ENCODE measurements around the gene MRPL16.

GRCh38 chr11:59833602-59834001 lies 23.0 kb upstream of the MRPL16 start:
- TF ChIP-seq, protein P1, sequence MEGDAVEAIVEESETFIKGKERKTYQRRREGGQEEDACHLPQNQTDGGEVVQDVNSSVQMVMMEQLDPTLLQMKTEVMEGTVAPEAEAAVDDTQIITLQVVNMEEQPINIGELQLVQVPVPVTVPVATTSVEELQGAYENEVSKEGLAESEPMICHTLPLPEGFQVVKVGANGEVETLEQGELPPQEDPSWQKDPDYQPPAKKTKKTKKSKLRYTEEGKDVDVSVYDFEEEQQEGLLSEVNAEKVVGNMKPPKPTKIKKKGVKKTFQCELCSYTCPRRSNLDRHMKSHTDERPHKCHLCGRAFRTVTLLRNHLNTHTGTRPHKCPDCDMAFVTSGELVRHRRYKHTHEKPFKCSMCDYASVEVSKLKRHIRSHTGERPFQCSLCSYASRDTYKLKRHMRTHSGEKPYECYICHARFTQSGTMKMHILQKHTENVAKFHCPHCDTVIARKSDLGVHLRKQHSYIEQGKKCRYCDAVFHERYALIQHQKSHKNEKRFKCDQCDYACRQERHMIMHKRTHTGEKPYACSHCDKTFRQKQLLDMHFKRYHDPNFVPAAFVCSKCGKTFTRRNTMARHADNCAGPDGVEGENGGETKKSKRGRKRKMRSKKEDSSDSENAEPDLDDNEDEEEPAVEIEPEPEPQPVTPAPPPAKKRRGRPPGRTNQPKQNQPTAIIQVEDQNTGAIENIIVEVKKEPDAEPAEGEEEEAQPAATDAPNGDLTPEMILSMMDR (tag by site-specific recombination; IDR thresholded peaks at IDR 0.05) = no peak
- TF ChIP-seq ZNF677 (tag by site-specific recombination; IDR thresholded peaks at IDR 0.05) = no peak
- TF ChIP-seq ZNF24 (tag by site-specific recombination; IDR thresholded peaks at IDR 0.05) = no peak
- TF ChIP-seq REST (tag by site-specific recombination; IDR thresholded peaks at IDR 0.05) = no peak
- TF ChIP-seq, protein P2, sequence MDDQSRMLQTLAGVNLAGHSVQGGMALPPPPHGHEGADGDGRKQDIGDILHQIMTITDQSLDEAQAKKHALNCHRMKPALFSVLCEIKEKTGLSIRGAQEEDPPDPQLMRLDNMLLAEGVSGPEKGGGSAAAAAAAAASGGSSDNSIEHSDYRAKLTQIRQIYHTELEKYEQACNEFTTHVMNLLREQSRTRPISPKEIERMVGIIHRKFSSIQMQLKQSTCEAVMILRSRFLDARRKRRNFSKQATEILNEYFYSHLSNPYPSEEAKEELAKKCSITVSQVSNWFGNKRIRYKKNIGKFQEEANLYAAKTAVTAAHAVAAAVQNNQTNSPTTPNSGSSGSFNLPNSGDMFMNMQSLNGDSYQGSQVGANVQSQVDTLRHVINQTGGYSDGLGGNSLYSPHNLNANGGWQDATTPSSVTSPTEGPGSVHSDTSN (CRISPR knock-in tag; IDR thresholded peaks at IDR 0.05) = no peak
- TF ChIP-seq, protein P3, sequence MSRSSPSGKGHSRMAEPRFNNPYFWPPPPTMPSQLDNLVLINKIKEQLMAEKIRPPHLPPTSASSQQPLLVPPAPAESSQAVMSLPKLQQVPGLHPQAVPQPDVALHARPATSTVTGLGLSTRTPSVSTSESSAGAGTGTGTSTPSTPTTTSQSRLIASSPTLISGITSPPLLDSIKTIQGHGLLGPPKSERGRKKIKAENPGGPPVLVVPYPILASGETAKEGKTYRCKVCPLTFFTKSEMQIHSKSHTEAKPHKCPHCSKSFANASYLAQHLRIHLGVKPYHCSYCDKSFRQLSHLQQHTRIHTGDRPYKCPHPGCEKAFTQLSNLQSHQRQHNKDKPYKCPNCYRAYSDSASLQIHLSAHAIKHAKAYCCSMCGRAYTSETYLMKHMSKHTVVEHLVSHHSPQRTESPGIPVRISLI (tag by site-specific recombination; IDR thresholded peaks at IDR 0.05) = no peak
- no peak for TF ChIP-seq ZEB2 (tag by site-specific recombination; IDR thresholded peaks at IDR 0.05)
- TF ChIP-seq ZNF776 (tag by site-specific recombination; IDR thresholded peaks at IDR 0.05; ENCODE audit: borderline replicate concordance) = no peak
- TF ChIP-seq ZNF747 (tag by site-specific recombination; IDR thresholded peaks at IDR 0.05) = no peak
- no peak for TF ChIP-seq ZBTB1 (tag by site-specific recombination; IDR thresholded peaks at IDR 0.05)
- TF ChIP-seq ZNF621 (tag by site-specific recombination; IDR thresholded peaks at IDR 0.05) = no peak

Measured in HEK293 (cell line).